HuH-7 (cell line): ENCODE measurements around the gene SEM1.
"Not testable (repeated sequence)": the region's sequence is repeated elsewhere in the genome, so short reads cannot be mapped to it uniquely, and the experiment has no call there.

Experiments used
- DNase-seq: peaks from one replicate; pipeline ENCODE4 v3.0.0; 2011; ENCODE audit warnings: low spot score

SEM1 gene

GRCh38 chr7:96700516-96700915, 9.1 kb downstream of the SEM1 start:
- DNase-seq = no peak

GRCh38 chr7:96699219-96699871, 10.3 kb downstream of the SEM1 start:
- no peak for DNase-seq

DNA sequence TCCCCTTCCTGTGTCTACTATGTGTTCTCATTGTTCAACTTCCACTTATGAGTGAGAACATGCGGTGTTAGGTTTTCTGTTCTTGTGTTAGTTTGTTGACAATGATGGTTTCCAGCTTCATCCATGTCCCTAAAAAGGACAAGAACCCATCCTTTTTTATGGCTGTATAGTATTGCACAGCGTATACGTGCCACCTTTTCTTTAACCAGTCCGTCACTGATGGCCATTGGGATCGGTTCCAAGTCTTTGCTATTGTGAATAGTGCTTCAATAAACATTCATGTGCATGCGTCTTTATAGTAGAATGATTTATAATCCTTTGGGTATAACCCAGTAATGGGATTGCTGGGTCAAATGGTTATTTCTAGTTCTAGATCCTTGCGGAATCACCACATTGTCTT, 11.2 kb downstream of the SEM1 start:
- not testable (repeated sequence) for DNase-seq

GRCh38 chr7:96697822-96698221, 11.8 kb downstream of the SEM1 start:
- no peak for DNase-seq

DNA sequence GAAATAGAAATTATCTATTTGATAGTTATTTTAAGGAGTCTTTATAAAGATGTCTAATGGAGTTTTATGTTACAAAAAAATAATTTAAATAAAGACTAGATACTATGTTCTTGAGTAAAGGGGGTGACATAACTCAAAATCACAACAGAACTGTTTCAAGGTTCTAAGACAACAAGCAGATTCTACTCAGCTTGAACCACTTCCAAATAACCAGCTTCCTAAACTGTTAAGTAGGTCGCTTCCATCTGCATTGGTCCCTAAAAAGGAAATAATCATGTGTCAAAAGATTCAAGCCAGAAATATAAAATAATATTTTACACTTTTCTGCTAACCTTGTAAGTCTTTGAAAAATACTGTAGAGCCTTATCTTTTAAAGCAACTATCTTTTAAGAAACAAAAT, 14.1 kb downstream of the SEM1 start:
- no peak for DNase-seq

DNA sequence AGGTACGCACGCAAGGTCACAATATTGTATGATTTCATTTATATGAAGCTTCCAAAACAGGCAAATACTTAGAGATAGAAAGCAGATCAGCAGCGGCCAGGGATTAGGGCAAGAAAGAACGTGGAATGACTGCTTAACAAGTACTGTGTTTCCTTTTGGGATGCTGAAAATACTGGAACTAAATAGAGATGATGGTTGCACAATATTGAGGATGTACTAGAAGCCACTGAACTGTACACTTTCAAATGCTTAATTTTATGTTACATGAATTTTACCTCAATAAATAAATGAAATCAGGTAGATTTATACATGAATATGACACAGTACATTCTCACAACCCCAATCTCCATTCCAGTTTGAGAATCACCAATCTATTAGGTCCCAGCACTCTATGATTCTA, 15.6 kb downstream of the SEM1 start:
- no peak for DNase-seq

DNA sequence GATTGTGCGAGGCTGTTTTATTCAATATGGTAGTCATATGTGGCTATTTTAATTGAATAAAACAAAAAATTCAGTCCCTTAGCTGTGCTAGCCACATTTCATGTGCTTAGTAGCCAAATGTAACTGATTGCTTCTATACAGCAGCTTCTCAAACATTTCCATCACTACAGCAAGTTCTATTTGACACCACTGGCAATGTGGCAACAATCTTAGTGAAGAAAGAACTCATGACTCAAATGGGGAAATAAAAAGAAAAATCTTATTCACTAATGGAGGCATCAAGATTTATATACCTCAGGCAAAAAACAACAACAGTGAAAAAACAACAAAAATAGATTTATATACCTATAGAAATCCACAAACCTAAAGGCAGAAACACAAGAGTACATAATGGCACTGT, 17.9 kb downstream of the SEM1 start:
- no peak for DNase-seq

GRCh38 chr7:96689414-96689813, 20.2 kb downstream of the SEM1 start:
- DNase-seq = no peak

GRCh38 chr7:96686305-96686704, 23.3 kb downstream of the SEM1 start:
- DNase-seq = no peak

DNA sequence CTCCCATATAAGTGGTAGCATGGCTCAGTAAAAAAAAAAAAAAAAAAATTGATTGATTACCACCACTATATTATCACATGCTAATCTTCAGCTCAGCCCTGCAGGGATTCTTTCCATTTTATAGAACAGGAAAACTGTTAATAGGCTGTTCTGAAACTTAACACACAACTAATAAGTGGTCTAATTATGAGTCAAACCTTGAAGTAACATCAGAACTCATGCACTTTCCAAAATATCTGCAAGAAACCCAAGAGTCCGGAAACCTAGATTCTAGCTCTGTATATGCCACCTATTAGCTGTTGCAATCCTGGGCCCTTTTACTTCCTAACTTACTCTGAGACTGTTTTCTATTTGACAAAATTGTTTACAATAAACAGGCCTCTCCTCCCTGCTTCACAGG, 23.9 kb downstream of the SEM1 start:
- DNase-seq = no peak

GRCh38 chr7:96685353-96685752, 24.3 kb downstream of the SEM1 start:
- DNase-seq = no peak

DNA sequence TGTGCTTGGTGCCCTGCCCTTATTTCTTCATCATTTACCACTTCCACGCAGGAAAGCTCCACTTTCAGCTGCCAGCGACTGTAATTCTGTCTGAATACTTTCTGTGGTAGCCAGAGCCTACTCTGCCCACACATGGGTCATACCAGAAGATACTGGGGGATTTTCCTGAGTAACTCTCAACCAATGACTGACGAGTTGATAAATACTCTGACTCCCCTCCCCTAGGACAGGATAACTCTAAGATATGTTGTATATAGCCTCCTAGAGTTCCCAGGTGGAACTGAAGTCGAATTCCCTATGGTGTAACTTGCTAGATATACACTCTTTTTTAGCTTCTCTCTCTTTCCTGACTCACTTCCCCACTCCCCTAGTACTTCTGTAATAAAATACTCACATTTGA, 29.8 kb downstream of the SEM1 start:
- no peak for DNase-seq

DNA sequence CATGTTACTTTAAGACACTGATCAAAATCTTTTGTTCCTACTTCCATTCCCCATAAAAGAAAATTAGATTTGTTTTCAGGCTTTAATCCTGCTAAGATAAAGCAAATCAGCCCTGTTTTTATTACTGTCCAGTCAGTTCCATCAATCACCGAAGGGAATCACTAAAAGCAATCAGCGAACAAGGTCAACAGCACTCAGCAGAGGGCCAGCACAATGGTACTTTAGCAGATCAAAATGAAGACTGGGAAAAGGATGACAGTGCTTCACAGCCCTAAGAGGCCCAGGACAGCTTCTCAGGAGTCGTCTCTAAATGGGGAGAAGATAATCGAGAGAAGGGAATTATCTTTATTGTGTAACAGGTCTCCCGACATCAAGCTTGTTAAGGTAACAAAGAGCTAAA, 32.7 kb downstream of the SEM1 start:
- DNase-seq = no peak

DNA sequence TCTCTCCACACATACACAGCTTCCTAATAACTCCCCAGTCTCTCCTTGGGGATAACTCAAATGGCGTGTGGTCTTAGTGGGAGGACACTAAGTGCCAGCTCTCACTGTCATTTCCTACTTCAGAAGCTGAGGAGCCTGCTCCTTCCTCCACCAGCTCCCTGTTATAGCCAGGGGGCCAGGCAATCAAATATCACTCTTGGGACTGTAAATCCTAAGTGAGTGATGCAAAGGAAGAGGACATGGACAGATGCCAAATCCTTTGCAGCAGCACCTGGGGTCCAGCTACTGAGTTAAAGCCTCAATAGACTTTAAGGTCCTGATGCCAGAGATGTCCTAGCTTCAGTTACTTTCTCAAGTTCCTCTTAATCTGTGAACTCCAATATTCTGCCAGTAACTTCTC, 34.1 kb downstream of the SEM1 start:
- DNase-seq = no peak

GRCh38 chr7:96674565-96674964, 35.1 kb downstream of the SEM1 start:
- no peak for DNase-seq

- no peak for DNase-seq
Observed at GRCh38 chr7:96671854-96672253, 37.8 kb downstream of the SEM1 start.

DNA sequence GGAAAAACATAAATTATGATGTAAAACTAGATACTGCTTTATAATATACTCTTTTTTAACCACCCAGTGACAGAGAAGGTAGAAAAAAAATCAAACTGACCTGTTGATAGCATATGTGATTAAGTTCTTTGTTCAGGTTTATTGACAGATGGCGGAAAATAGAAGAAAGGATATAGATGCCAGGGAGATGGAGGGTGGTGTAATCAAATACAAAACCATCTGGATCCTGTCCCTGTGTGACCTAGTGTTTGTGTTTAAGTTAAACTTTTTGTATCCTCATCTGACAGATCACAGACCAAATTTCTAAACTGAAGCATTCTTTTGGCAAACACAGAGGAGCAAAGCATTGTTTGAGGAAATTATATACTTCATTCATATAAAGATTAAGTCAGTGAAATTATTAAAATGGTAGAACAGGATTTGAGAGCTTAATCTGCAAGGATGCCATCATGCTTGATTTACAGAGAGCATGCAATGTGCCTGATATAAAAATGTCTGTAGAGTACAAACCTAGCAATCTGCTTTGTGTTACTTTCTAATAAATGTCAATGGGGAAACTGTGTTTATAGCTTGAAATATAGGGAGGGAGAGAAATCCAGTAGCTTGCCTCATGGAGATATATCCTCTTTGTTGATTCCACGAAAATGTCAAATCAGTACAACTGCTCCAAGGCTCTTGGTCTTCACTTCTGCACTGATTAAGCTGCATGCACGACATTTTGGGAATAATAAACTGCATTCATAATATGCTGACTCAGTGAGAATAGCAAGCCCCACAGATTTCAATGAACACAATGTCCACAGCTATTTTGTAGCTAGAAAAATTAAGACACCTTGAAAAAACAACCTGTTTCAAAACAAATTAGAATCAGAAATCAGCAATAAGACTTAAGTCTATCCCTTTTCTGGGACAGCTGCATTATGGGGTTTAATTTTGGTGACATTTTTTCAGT, 39.0 kb downstream of the SEM1 start:
- DNase-seq = no peak

DNA sequence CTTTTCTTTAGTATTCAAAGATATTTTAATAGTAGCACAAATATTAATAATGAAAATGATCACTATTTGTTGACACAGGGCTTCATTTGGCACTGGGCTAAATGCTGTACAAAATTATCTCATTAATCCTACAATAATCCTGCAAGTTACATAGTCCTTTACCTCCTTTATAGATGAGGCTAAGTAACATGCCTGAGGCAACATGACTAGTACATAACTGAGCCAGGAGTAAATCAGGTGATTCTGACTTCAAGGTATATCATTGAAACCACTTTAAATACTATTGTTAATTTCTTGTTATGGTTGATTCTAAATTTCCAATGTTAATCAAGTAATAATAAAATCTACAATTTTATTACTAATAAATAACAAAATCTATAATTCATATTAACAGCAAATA, 39.8 kb downstream of the SEM1 start:
- no peak for DNase-seq

- no peak for DNase-seq
Observed at GRCh38 chr7:96667026-96667425, 42.6 kb downstream of the SEM1 start.

DNA sequence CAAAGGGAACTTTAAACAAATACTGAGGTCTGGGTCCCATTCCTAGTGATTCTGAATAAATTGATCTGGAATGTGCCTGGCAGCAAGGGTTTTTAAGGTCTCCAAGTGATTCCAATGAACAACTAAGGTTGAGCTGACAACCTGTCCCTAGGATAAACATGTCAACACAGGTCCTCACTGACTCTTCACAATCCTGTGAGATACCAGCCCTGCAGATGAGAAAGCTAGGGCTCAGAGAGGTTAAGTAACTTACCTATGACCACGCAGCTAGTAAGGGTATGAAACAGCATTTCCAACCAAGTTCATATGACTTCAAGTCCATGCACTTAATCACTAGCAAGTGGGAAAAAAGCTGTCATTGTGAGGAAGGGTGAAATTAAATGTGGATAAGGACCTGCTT, 44.0 kb downstream of the SEM1 start:
- no peak for DNase-seq

- no peak for DNase-seq
Observed at GRCh38 chr7:96664793-96665192, 44.9 kb downstream of the SEM1 start.

DNA sequence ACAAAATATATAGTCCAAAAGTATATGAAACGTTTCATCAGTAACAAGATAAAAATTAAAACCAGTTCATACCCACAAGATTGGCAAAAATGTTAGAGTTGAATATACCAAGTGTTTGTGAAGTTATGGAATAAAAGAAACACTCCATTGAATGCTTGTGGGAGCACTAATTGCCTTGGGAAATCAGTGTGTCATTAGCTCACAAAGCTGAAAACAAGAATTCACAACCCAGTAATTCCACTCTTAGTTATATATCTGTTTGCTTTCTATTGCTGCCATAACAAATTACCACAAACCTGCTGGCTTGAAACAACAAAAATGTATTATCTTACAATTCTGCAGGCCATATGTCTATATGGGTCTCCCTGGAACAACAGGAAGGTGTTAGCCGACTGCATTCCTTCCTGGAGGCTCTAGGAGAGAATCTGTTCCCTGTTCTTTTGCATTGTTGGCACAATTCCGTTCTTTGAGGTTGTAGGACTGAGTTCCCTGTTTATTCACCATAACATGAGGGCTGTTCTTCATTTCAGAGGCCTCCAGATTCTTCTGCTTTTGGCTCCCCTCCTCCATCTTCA, 45.7 kb downstream of the SEM1 start:
- no peak for DNase-seq

DNA sequence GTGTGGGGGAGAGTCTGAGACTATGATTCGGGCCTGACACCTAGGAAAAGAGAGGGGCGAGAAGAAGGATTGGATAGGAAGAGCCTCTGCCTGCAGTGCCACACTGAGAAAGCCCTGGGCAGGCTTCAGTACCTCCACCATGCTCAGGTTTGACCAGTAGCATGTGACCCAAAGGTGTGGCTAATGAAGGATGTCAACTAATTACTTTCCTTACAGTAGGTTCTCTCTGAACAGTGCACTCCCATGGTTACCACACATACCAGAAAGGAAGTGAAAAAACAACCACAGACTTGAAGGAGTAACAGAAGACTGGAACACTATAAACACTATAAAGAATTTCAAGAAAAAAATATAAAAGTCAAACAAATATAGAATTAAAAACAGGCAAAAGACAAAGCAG, 46.2 kb downstream of the SEM1 start:
- no peak for DNase-seq
